BLaER1 (cell line): ENCODE measurements around the gene ZBTB20.
"Not testable (repeated sequence)": the region's sequence is repeated elsewhere in the genome, so short reads cannot be mapped to it uniquely, and the experiment has no call there.

Source experiments
- H3K27ac ChIP-seq: shearing (Covaris generic); formaldehyde crosslinking; 2 replicates; pipeline ENCODE4 v1.8.1; 2022
- H3K27me3 ChIP-seq: shearing (Covaris generic); formaldehyde crosslinking; 2 replicates; pipeline ENCODE4 v1.8.1; 2022
- H3K36me3 ChIP-seq: shearing (Covaris generic); formaldehyde crosslinking; 2 replicates; pipeline ENCODE4 v1.8.1; 2022
- H3K4me1 ChIP-seq: shearing (Covaris generic); formaldehyde crosslinking; 2 replicates; pipeline ENCODE4 v1.8.1; 2022
- H3K4me2 ChIP-seq: shearing (Covaris generic); formaldehyde crosslinking; 2 replicates; pipeline ENCODE4 v1.8.1; 2022
- H3K4me3 ChIP-seq: shearing (Covaris generic); formaldehyde crosslinking; 2 replicates; pipeline ENCODE4 v1.8.1; 2022
- H3K9ac ChIP-seq: shearing (Covaris generic); formaldehyde crosslinking; 2 replicates; pipeline ENCODE4 v1.8.1; 2022
- H3K9me3 ChIP-seq: shearing (Covaris generic); formaldehyde crosslinking; 2 replicates; pipeline ENCODE4 v1.8.1; 2022
- H4K20me1 ChIP-seq: shearing (Covaris generic); formaldehyde crosslinking; 2 replicates; pipeline ENCODE4 v1.8.1; 2022
- Cebpa-rat ChIP-seq: shearing (Covaris generic); IDR thresholded peaks from 2 replicates; pipeline ENCODE4 v1.8.1; 2022

ZBTB20 gene

GRCh38 chr3:115111632-115112031 is 35.5 kb downstream of the ZBTB20 start:
- 0 out of 2 replicates have a peak, but pooled peaks cover 3% of the 10 kb centered on the region for H3K36me3 ChIP-seq
- H3K4me1 ChIP-seq = no peaks in the 10 kb centered on the region
- H3K4me2 ChIP-seq = no peak overlapping the region
- H3K27ac ChIP-seq = no peak overlapping the region
- H3K9ac ChIP-seq = no peak overlapping the region
- no peak for TF ChIP-seq Cebpa-rat
- H3K9me3 ChIP-seq = no peaks in the 10 kb centered on the region
- no peaks in the 10 kb centered on the region; the same call in 1 of the 2 replicates for H4K20me1 ChIP-seq
- H3K27me3 ChIP-seq = no peaks in the 10 kb centered on the region
- H3K4me3 ChIP-seq = no peak overlapping the region

GRCh38 chr3:115110830-115111229 is 36.3 kb downstream of the ZBTB20 start:
- H4K20me1 ChIP-seq = no peaks in the 10 kb centered on the region
- no peak for TF ChIP-seq Cebpa-rat
- no peaks in the 10 kb centered on the region for H3K27me3 ChIP-seq
- no peak overlapping the region for H3K27ac ChIP-seq
- H3K4me2 ChIP-seq = no peak overlapping the region
- no peaks in the 10 kb centered on the region for H3K9me3 ChIP-seq
- 0 out of 2 replicates have a peak, but pooled peaks cover 3% of the 10 kb centered on the region for H3K36me3 ChIP-seq
- no peaks in the 10 kb centered on the region for H3K4me1 ChIP-seq
- H3K4me3 ChIP-seq = no peak overlapping the region
- no peak overlapping the region for H3K9ac ChIP-seq

GRCh38 chr3:115110066-115110465 is 37.0 kb downstream of the ZBTB20 start:
- not testable (repeated sequence) for H3K4me2 ChIP-seq

GRCh38 chr3:115108614-115109013 is 38.5 kb downstream of the ZBTB20 start:
- TF ChIP-seq Cebpa-rat = no peak
- Histone ChIP-seq H3K4me1 (no peaks in the 10 kb centered on the region), H3K9me3 (peaks cover 3% of the 10 kb centered on the region; the same call in 1 of the 2 replicates), H3K9ac (no peak overlapping the region), H3K4me2 (no peak overlapping the region), H3K36me3 (0 out of 2 replicates have a peak, but pooled peaks cover 3% of the 10 kb centered on the region), H3K27me3 (no peaks in the 10 kb centered on the region), H4K20me1 (no peaks in the 10 kb centered on the region), H3K27ac (no peak overlapping the region), H3K4me3 (no peak overlapping the region)

More at GRCh38 chr3:115110066-115110465, 37.0 kb downstream of the ZBTB20 start:
- H3K9me3 ChIP-seq, H3K36me3 ChIP-seq, H3K9ac ChIP-seq, H3K4me1 ChIP-seq, H4K20me1 ChIP-seq, H3K4me3 ChIP-seq, H3K27me3 ChIP-seq, H3K27ac ChIP-seq: not testable (repeated sequence)

- H4K20me1 ChIP-seq = no peaks in the 10 kb centered on the region
- H3K36me3 ChIP-seq = no peaks in the 10 kb centered on the region
- peaks cover 3% of the 10 kb centered on the region; the same call in 1 of the 2 replicates for H3K9me3 ChIP-seq
- no peak overlapping the region for H3K4me3 ChIP-seq
- no peak overlapping the region for H3K9ac ChIP-seq
- H3K27me3 ChIP-seq = no peaks in the 10 kb centered on the region
- no peak for TF ChIP-seq Cebpa-rat
- H3K4me2 ChIP-seq = no peak overlapping the region
- peaks cover 11% of the 10 kb centered on the region; the same call in 1 of the 2 replicates for H3K4me1 ChIP-seq
- no peak overlapping the region for H3K27ac ChIP-seq
Observed at GRCh38 chr3:115102046-115102445, 45.0 kb downstream of the ZBTB20 start.

GRCh38 chr3:115100806-115101205 is 46.3 kb downstream of the ZBTB20 start:
- Histone ChIP-seq H3K4me1 (peaks cover 11% of the 10 kb centered on the region; the same call in 1 of the 2 replicates), H4K20me1 (no peaks in the 10 kb centered on the region), H3K4me2 (peak overlapping the region; percentile 65), H3K9ac (peak overlapping the region; percentile 53; the same call in 1 of the 2 replicates), H3K4me3 (0 out of 2 replicates have a peak overlapping the region, but pooled peaks have one; percentile 44), H3K27me3 (no peaks in the 10 kb centered on the region), H3K9me3 (peaks cover 3% of the 10 kb centered on the region; the same call in 1 of the 2 replicates), H3K27ac (no peak overlapping the region), H3K36me3 (no peaks in the 10 kb centered on the region)
- no peak for TF ChIP-seq Cebpa-rat

GRCh38 chr3:115099986-115100571 is 47.0 kb downstream of the ZBTB20 start:
- Histone ChIP-seq H3K36me3 (no peaks in the 10 kb centered on the region), H3K4me3 (peak overlapping the region; percentile 44), H3K4me2 (peak overlapping the region; percentile 65), H3K9ac (peak overlapping the region; percentile 53), H3K27ac (peak overlapping the region; percentile 43), H3K4me1 (peaks cover 11% of the 10 kb centered on the region; the same call in 1 of the 2 replicates), H3K27me3 (no peaks in the 10 kb centered on the region), H3K9me3 (peaks cover 3% of the 10 kb centered on the region; the same call in 1 of the 2 replicates), H4K20me1 (no peaks in the 10 kb centered on the region)
- TF ChIP-seq Cebpa-rat = no peak

- Histone ChIP-seq H3K4me1 (peaks cover 11% of the 10 kb centered on the region; the same call in 1 of the 2 replicates), H4K20me1 (no peaks in the 10 kb centered on the region), H3K27ac (no peak overlapping the region), H3K4me3 (no peak overlapping the region), H3K9me3 (peaks cover 3% of the 10 kb centered on the region; the same call in 1 of the 2 replicates), H3K9ac (no peak overlapping the region), H3K36me3 (no peaks in the 10 kb centered on the region), H3K4me2 (peak overlapping the region; percentile 65), H3K27me3 (no peaks in the 10 kb centered on the region)
- TF ChIP-seq Cebpa-rat = no peak
Observed at GRCh38 chr3:115099134-115099985, 47.7 kb downstream of the ZBTB20 start.

- no peak overlapping the region for H3K4me3 ChIP-seq
- peaks cover 11% of the 10 kb centered on the region; the same call in 1 of the 2 replicates for H3K4me1 ChIP-seq
- H3K27ac ChIP-seq = no peak overlapping the region
- no peak for TF ChIP-seq Cebpa-rat
- no peak overlapping the region for H3K4me2 ChIP-seq
- no peak overlapping the region for H3K9ac ChIP-seq
- no peaks in the 10 kb centered on the region for H3K27me3 ChIP-seq
- H3K36me3 ChIP-seq = no peaks in the 10 kb centered on the region
- no peaks in the 10 kb centered on the region for H3K9me3 ChIP-seq
- no peaks in the 10 kb centered on the region for H4K20me1 ChIP-seq
Observed at GRCh38 chr3:115098354-115099073, 48.6 kb downstream of the ZBTB20 start.
